Fibroblast of gingiva (primary cell): ENCODE measurements around the gene SPAAR.
"Not testable (repeated sequence)": the region's sequence is repeated elsewhere in the genome, so short reads cannot be mapped to it uniquely, and the experiment has no call there.

Experiments used
- DNase-seq: peaks from one replicate; pipeline ENCODE4 v3.0.0-alpha.2; 2011; ENCODE audit warnings: low read depth

SPAAR gene

GRCh38 chr9:35909274-35909673, at the start of gene SPAAR:
TSS of gene SPAAR (plus strand) at chr9:35909490. CDS start at chr9:35910464, 974 bp downstream.
- no peak for DNase-seq

- no peak for DNase-seq
Observed at GRCh38 chr9:35859990-35860339, 49.3 kb upstream of the SPAAR start.

- no peak for DNase-seq
Observed at GRCh38 chr9:35861161-35861897, 48.0 kb upstream of the SPAAR start.

GRCh38 chr9:35862328-35862727, 47.0 kb upstream of the SPAAR start:
- no peak for DNase-seq

- DNase-seq, result no peak
Observed at GRCh38 chr9:35863583-35863982, 45.7 kb upstream of the SPAAR start.

- no peak for DNase-seq
Observed at GRCh38 chr9:35864695-35865255, 44.5 kb upstream of the SPAAR start.

GRCh38 chr9:35867538-35867937, 41.8 kb upstream of the SPAAR start:
- DNase-seq, result no peak

GRCh38 chr9:35868933-35869332, 40.4 kb upstream of the SPAAR start:
- DNase-seq, result no peak

GRCh38 chr9:35869621-35870216, 39.6 kb upstream of the SPAAR start:
- DNase-seq, result no peak

GRCh38 chr9:35870351-35870923, 38.9 kb upstream of the SPAAR start, which contains the start of gene OR13J1:
TSS of gene OR13J1 (minus strand) at chr9:35870401. CDS start at chr9:35870401, 0 bp downstream.
- no peak for DNase-seq

GRCh38 chr9:35871545-35871944, 37.7 kb upstream of the SPAAR start:
- DNase-seq, result no peak

- DNase-seq, result no peak
Observed at GRCh38 chr9:35872505-35872904, 36.8 kb upstream of the SPAAR start.

GRCh38 chr9:35882263-35882848, 26.9 kb upstream of the SPAAR start:
- peak; percentile 55 for DNase-seq

- DNase-seq, result no peak
Observed at GRCh38 chr9:35882996-35883395, 26.3 kb upstream of the SPAAR start.

GRCh38 chr9:35884908-35885307, 24.4 kb upstream of the SPAAR start:
- not testable (repeated sequence) for DNase-seq

GRCh38 chr9:35891646-35892045, 17.6 kb upstream of the SPAAR start:
- DNase-seq, result peak; percentile 16

GRCh38 chr9:35892051-35892450, 17.2 kb upstream of the SPAAR start:
- DNase-seq, result no peak

GRCh38 chr9:35896570-35896969, 12.7 kb upstream of the SPAAR start:
- DNase-seq, result no peak

- DNase-seq, result not testable (repeated sequence)
Observed at GRCh38 chr9:35897376-35898099, 11.8 kb upstream of the SPAAR start.

- DNase-seq, result no peak
Observed at GRCh38 chr9:35898337-35898736, 11.0 kb upstream of the SPAAR start.

- DNase-seq, result no peak
Observed at GRCh38 chr9:35899021-35899420, 10.3 kb upstream of the SPAAR start.

- peak; percentile 37 for DNase-seq
Observed at GRCh38 chr9:35903049-35903448, 6.2 kb upstream of the SPAAR start.
